CD4-positive, alpha-beta T cell treated with Interleukin-4 for 4 hours (primary cell): ENCODE data around the gene VPS18.

Experiments
- DNase-seq: peaks from one replicate; pipeline ENCODE4 v3.0.0-alpha.2; 2020

VPS18 gene

GRCh38 chr15:40870716-40871115 is 23.5 kb upstream of the VPS18 start:
- no peak for DNase-seq

GRCh38 chr15:40871749-40872617 is 22.3 kb upstream of the VPS18 start:
- DNase-seq = no peak

GRCh38 chr15:40872791-40873693 is 21.2 kb upstream of the VPS18 start:
- no peak for DNase-seq

- DNase-seq = peak; percentile 41
These were observed 20.3 kb upstream of the VPS18 start, which contains the start of gene RHOV for GRCh38 chr15:40873694-40874561. RHOV (minus strand) TSS chr15:40874234; CDS start chr15:40874139, 95 bp downstream.

GRCh38 chr15:40875991-40876730 is 18.1 kb upstream of the VPS18 start:
- no peak for DNase-seq

- no peak for DNase-seq
These were observed 16.6 kb upstream of the VPS18 start for GRCh38 chr15:40877694-40878093.

- peak; percentile 45 for DNase-seq
These were observed 15.5 kb upstream of the VPS18 start for GRCh38 chr15:40878785-40879184.

- no peak for DNase-seq
These were observed 14.6 kb upstream of the VPS18 start for GRCh38 chr15:40879609-40880008.

- no peak for DNase-seq
These were observed 12.9 kb upstream of the VPS18 start for GRCh38 chr15:40881351-40881750.

- no peak for DNase-seq
These were observed 7.7 kb upstream of the VPS18 start for GRCh38 chr15:40886586-40886985.

- DNase-seq = no peak
These were observed 5.1 kb upstream of the VPS18 start for GRCh38 chr15:40889112-40889511.

GRCh38 chr15:40891138-40891537 is 3.1 kb upstream of the VPS18 start:
- DNase-seq = no peak

GRCh38 chr15:40891810-40892446 is 2.3 kb upstream of the VPS18 start:
- peak; percentile 44 for DNase-seq

GRCh38 chr15:40892447-40893012 is 1.7 kb upstream of the VPS18 start:
- DNase-seq = no peak

GRCh38 chr15:40893019-40893670 is 1.1 kb upstream of the VPS18 start:
- no peak for DNase-seq

GRCh38 chr15:40894681-40895448 is 615 bp downstream of the VPS18 start:
- DNase-seq = peak; percentile 56

- no peak for DNase-seq
These were observed 5.4 kb downstream of the VPS18 start for GRCh38 chr15:40899536-40900207.

- DNase-seq = no peak
These were observed 6.2 kb downstream of the VPS18 start for GRCh38 chr15:40900256-40901052.
